VCaP (cell line): ENCODE measurements around the gene SH3GL3.

ENCODE experiments used
- H3K27ac ChIP-seq: fragments of 450-650 bp; 2 replicates; pipeline ENCODE4 v1.5.1; 2017
- TF ChIP-seq, protein P1 (sequence below): fragments of 450-650 bp; conservative IDR thresholded peaks from 2 replicates; pipeline ENCODE4 v1.5.1; 2017; ENCODE audit warnings: mild to moderate bottlenecking, moderate library complexity

Gene SH3GL3

DNA sequence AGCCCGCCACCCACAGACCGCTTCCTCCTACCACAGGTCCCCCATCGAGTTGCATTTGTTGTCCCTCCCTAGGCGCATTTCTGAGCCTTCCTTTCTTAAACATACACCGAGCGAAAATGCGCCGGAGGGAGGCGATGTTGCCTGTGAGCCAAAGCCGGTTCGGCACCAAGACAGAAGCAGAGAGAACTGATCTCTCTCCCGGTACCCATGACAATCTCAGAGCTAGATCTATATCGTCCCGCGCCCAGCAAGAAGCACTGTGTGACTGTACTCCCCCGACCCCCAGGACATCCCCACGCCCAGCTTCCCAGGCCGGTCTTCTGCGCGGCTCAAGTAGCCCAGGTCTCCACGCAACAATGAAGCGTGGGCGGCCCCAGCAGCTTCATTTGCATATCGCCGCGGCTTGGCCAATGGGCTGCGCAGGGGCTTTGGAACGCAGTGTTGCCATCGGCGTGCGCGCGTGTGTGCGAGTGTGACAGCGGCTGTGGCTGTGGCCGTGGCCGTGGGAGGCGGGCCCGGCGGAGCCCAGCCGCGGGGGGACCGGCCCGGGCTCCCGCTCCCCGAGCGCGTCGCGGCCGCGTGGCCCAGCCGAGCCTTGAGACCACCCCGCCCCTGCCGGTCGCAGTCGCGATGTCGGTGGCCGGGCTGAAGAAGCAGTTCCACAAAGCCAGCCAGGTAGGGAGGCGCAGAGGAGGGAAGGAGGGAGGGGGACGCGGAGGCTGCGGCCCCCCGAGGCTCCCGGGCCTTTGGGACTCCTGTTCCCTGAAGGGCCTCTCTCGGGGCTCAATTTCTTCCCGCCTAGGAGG lies at the start of gene SH3GL3:
Gene SH3GL3, plus strand, starts transcription at position 438 of the 806 bp plus-strand sequence. Its CDS starts 193 bp downstream, at position 631.
- H3K27ac ChIP-seq = peak within 1 kb of the TSS; percentile 68; the same call in 1 of the 2 replicates
- TF ChIP-seq, protein P1, sequence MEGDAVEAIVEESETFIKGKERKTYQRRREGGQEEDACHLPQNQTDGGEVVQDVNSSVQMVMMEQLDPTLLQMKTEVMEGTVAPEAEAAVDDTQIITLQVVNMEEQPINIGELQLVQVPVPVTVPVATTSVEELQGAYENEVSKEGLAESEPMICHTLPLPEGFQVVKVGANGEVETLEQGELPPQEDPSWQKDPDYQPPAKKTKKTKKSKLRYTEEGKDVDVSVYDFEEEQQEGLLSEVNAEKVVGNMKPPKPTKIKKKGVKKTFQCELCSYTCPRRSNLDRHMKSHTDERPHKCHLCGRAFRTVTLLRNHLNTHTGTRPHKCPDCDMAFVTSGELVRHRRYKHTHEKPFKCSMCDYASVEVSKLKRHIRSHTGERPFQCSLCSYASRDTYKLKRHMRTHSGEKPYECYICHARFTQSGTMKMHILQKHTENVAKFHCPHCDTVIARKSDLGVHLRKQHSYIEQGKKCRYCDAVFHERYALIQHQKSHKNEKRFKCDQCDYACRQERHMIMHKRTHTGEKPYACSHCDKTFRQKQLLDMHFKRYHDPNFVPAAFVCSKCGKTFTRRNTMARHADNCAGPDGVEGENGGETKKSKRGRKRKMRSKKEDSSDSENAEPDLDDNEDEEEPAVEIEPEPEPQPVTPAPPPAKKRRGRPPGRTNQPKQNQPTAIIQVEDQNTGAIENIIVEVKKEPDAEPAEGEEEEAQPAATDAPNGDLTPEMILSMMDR = peak; percentile 82

DNA sequence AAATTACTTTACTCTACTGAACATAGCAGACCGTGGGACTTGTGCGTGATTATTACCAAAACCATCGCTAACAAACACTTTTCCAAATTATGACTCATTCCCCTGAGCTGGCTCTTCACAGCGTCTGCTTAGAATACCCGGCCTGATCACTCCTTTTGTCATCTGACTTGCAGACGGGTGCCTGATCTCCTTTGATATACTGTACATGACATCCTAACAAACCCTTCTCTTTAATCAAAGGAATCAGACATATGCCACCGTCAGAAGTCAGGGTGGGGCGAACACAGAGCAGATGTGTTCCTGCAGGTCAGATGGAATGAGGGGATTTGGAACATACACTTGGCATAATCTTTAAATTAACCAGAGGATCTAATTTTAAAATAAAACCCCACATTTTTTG lies 48.5 kb upstream of the SH3GL3 start:
- no peak overlapping the region for H3K27ac ChIP-seq
- TF ChIP-seq, protein P1 = no peak

- no peak overlapping the region for H3K27ac ChIP-seq
- TF ChIP-seq, protein P1 = no peak
These were observed 43.0 kb upstream of the SH3GL3 start for GRCh38 chr15:83404121-83404520.

DNA sequence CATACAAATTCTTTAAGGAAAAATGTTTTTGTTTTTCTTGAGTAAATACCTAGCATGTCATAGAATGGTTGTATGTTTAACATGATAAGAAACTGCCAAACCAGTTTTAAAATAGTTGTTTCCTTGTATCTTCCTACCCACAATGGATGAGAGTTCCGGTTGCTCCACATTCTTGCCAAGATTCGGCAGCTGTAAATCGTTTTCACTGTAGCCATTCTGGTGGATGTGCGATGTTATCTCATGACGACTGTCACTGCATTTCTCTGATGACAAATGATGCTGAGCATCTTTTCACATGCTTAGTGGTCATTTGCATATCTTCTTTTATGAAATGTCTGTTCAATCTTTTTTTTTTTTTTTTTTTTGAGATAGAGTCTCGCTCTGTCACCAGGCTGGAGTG lies 36.6 kb upstream of the SH3GL3 start:
- H3K27ac ChIP-seq = peak overlapping the region; percentile 50
- TF ChIP-seq, protein P1 = no peak

DNA sequence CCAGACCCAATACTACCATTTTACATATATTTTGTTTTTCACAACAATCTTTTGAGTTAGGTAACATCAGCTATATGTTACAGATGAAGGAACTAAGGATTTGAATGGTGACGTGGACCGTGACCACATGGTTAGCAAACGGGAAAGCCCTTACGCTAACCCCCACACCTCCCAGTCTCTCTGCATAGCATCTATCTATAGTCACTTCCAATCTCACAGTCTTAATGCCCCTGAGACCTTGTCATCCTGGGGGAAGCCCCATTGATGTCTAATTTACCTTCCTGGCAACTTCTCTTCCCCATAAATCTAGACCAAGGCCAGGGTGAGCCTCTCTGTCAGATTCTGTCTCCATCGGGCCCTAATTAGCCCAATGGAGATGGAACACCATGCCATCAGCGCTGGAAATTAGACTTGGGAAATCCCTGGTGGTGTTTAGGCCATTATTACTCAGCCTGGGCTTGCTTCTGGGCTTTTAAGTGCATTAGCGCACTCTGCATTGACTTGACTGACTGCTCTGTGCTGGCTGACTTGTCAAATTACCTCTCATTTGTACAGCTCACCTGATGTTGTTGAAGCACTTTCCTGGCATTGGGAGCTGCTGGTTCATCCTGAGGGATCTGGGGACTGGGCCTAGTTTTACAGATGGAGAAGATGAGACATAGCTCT lies 34.0 kb upstream of the SH3GL3 start:
- no peak overlapping the region for H3K27ac ChIP-seq
- TF ChIP-seq, protein P1 = no peak

DNA sequence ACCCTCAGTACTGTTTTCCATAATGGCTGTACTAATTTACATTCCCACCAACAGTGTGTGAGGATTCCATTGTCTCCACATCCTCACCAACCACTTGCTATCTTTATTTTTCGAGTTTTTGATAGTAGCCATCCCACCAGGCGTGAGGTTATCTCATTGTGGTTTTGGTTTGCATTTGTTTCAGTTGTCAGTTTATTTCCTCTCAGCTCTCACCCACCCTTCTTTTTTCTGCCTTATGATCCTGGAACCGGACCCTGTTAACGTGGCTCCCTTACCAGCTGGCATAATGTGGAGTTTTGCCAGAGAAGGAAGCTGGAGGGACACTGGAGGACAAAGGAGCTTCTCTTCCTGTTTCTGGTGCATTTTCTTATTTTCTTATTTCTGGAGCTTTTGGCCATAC lies 25.1 kb upstream of the SH3GL3 start:
- TF ChIP-seq, protein P1 = no peak
- peak overlapping the region; percentile 42; the same call in 1 of the 2 replicates for H3K27ac ChIP-seq

GRCh38 chr15:83422541-83422940 lies 24.6 kb upstream of the SH3GL3 start:
- TF ChIP-seq, protein P1 = no peak
- peak overlapping the region; percentile 42 for H3K27ac ChIP-seq
